HepG2 (cell line): ENCODE measurements around the gene CEMP1. TPM values are rescaled to one million over a fixed set of nuclear protein-coding genes. Genes with fewer than 3 reads are reported as not detected.
A peak's percentile ranks its signal among the peaks of the same experiment; 100 is the strongest.

ENCODE experiments used
- CHD2 ChIP-seq: IDR thresholded peaks from 2 replicates; pipeline ENCODE4 v1.6.1; 2011; ENCODE audit warnings: low read depth, low read length, improper control_type of control experiment
- FOXC1 ChIP-seq: sonication (generic); formaldehyde crosslinking; IDR thresholded peaks from 2 replicates; pipeline ENCODE4 v1.8.0; 2022; ENCODE audit warnings: mild to moderate bottlenecking, missing genetic modification reagents, borderline replicate concordance
- FOXO1 ChIP-seq: sonication (generic); formaldehyde crosslinking; IDR thresholded peaks from 2 replicates; pipeline ENCODE4 v1.4.0; 2020; ENCODE audit warnings: missing genetic modification reagents
- GATAD2A ChIP-seq: IDR thresholded peaks from 2 replicates; pipeline ENCODE4 v1.6.1; 2016
- HNRNPK ChIP-seq: fragments of 200-400 bp; formaldehyde crosslinking; IDR thresholded peaks from 2 replicates; pipeline ENCODE4 v1.6.1; 2018; ENCODE audit warnings: low read length, low read depth, moderate library complexity, mild to moderate bottlenecking; ENCODE audit not compliant: poor library complexity, severe bottlenecking
- ISX ChIP-seq: sonication (generic); formaldehyde crosslinking; conservative IDR thresholded peaks from 2 replicates; pipeline ENCODE4 v1.5.0; 2020; ENCODE audit warnings: missing genetic modification reagents
- NAIF1 ChIP-seq: sonication (generic); formaldehyde crosslinking; IDR thresholded peaks from 2 replicates; pipeline ENCODE4 v1.5.0; 2020; ENCODE audit warnings: mild to moderate bottlenecking, missing genetic modification reagents, borderline replicate concordance
- NFKB2 ChIP-seq: sonication (generic); formaldehyde crosslinking; IDR thresholded peaks from 2 replicates; pipeline ENCODE4 v1.4.0; 2020; ENCODE audit warnings: missing genetic modification reagents, borderline replicate concordance
- NKX3-1 ChIP-seq: sonication (generic); formaldehyde crosslinking; IDR thresholded peaks from 2 replicates; pipeline ENCODE4 v1.5.0; 2020; ENCODE audit warnings: missing genetic modification reagents
- XRCC5 ChIP-seq: fragments of 200-400 bp; formaldehyde crosslinking; optimal IDR thresholded peaks from 2 replicates; pipeline ENCODE3; 2017; ENCODE audit warnings: mild to moderate bottlenecking, low read length
- ZNF234 ChIP-seq: sonication (generic); formaldehyde crosslinking; conservative IDR thresholded peaks from 2 replicates; pipeline ENCODE4 v1.5.1; 2020; ENCODE audit warnings: mild to moderate bottlenecking, missing genetic modification reagents
- ZNF326 ChIP-seq: sonication (generic); formaldehyde crosslinking; IDR thresholded peaks from 2 replicates; pipeline ENCODE4 v1.4.0; 2020; ENCODE audit warnings: missing genetic modification reagents, borderline replicate concordance
- ZNF501 ChIP-seq: sonication (generic); formaldehyde crosslinking; IDR thresholded peaks from 2 replicates; pipeline ENCODE4 v1.5.1; 2020; ENCODE audit warnings: mild to moderate bottlenecking, moderate library complexity, missing genetic modification reagents
- ZNF670 ChIP-seq: sonication (generic); formaldehyde crosslinking; IDR thresholded peaks from 2 replicates; pipeline ENCODE4 v1.8.0; 2022; ENCODE audit warnings: mild to moderate bottlenecking, missing genetic modification reagents, borderline replicate concordance
- ZNF816 ChIP-seq: sonication (generic); formaldehyde crosslinking; IDR thresholded peaks from 2 replicates; pipeline ENCODE4 v1.8.0; 2022; ENCODE audit warnings: missing genetic modification reagents, mild to moderate bottlenecking, borderline replicate concordance
- polyA plus RNA-seq, 8 experiments: library from polyadenylated mRNA; depleted of rRNA in 3 of 8; stranded (reverse) in 7 of 8; unstranded in 1 of 8; fragments of >200 nt; fragmentation: Illumina TruSeq in 4 of 8; extraction: Trizol in 4 of 8; gene quantifications; 2 replicates each; pipeline versions ENCODE4 v1.2.1 to v1.2.3, GENCODE V29; 2011 to 2016; ENCODE audit warnings: low read depth in 4 of 8, missing spikeins in 1 of 8, mixed read lengths in 1 of 8; ENCODE audit not compliant: insufficient read depth in 1 of 8
- total RNA-seq, 5 experiments: library from RNA; depleted of rRNA; stranded (reverse); fragments of >200 nt; fragmentation: Illumina TruSeq; extraction: Trizol; gene quantifications; 2 replicates each; pipeline ENCODE4 v1.2.3, GENCODE V29; 2016; ENCODE audit warnings: low read depth in 1 of 5
- TF ChIP-seq, protein P1 (sequence below): sonication (generic); formaldehyde crosslinking; IDR thresholded peaks from 2 replicates; pipeline ENCODE4 v1.4.0; 2020; ENCODE audit warnings: low read depth, mild to moderate bottlenecking, missing genetic modification reagents
- TF ChIP-seq, protein P2 (sequence below): sonication (generic); formaldehyde crosslinking; IDR thresholded peaks from 2 replicates; pipeline ENCODE4 v1.9.0; 2021; ENCODE audit warnings: missing genetic modification reagents, borderline replicate concordance
- TF ChIP-seq, protein P3 (sequence below): IDR thresholded peaks from 2 replicates; pipeline ENCODE4 v1.6.1; 2016; ENCODE audit warnings: mild to moderate bottlenecking, missing biosample characterization, missing genetic modification reagents
- TF ChIP-seq, protein P4 (sequence below): fragments of 450-650 bp; IDR thresholded peaks from 2 replicates; pipeline ENCODE4 v1.6.1; 2017; ENCODE audit warnings: mild to moderate bottlenecking

CEMP1 gene
- total and polyA plus RNA-seq, 2 of the 13 experiments (the other 11 are each of a cell fraction or from before 2014, with no cell fraction given) = not detected

DNA sequence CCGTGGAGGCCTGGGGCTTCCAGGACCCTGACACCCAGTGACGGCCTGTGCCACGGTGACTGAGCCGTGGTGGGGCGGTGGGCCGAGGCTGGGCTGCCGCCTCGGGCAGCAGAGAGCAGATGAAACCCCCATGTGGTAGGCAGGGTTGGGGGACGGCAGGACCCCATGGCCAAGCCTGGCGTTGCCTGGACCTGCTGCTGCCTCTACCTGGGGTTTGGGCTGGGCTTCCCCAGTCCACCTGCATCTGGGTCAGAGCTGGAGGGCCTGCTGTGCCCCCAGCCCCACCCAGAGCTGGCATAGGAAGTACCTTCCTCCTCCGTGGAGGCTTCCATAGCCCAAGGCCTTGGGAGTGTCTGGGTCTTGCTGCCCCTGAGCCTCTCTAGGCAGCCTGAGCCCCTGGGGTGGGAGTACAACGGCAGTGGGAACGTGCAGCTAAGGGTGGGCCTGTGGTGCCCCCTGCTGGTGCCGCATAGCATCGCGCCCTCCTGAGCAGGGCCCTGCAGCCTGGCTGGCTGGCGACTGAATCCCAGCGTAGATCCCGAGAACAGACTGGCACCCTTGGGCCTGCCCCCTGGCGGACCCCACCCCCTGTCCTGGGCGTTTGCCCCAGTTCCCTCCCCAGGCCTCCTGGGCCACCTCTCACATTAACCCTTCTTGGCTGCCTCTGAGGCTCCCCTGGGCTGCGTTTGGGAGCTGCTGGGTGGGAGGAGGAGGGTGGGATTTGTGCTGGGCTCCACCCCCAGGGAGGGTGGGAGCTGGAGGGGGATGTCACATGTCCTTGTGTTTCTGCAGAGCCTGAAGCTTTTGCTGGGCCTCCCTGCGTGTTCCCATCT is 30.1 kb downstream of the CEMP1 start (continued):
- TF ChIP-seq, protein P1, sequence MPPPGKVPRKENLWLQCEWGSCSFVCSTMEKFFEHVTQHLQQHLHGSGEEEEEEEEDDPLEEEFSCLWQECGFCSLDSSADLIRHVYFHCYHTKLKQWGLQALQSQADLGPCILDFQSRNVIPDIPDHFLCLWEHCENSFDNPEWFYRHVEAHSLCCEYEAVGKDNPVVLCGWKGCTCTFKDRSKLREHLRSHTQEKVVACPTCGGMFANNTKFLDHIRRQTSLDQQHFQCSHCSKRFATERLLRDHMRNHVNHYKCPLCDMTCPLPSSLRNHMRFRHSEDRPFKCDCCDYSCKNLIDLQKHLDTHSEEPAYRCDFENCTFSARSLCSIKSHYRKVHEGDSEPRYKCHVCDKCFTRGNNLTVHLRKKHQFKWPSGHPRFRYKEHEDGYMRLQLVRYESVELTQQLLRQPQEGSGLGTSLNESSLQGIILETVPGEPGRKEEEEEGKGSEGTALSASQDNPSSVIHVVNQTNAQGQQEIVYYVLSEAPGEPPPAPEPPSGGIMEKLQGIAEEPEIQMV (CRISPR knock-in tag) = no peak
- no peak for TF ChIP-seq ZNF326 (CRISPR knock-in tag)
- no peak for TF ChIP-seq NKX3-1 (CRISPR knock-in tag)
- no peak for TF ChIP-seq HNRNPK
- 0 out of 2 replicates have a peak, but pooled peaks have one; percentile 25 for TF ChIP-seq ZNF501 (CRISPR knock-in tag)
- TF ChIP-seq ZNF816 (CRISPR knock-in tag) = no peak
- TF ChIP-seq NAIF1 (CRISPR knock-in tag) = no peak
- TF ChIP-seq, protein P2, sequence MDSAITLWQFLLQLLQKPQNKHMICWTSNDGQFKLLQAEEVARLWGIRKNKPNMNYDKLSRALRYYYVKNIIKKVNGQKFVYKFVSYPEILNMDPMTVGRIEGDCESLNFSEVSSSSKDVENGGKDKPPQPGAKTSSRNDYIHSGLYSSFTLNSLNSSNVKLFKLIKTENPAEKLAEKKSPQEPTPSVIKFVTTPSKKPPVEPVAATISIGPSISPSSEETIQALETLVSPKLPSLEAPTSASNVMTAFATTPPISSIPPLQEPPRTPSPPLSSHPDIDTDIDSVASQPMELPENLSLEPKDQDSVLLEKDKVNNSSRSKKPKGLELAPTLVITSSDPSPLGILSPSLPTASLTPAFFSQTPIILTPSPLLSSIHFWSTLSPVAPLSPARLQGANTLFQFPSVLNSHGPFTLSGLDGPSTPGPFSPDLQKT (CRISPR knock-in tag) = no peak
- 0 out of 2 replicates have a peak, but pooled peaks have one; percentile 40 for TF ChIP-seq FOXC1 (CRISPR knock-in tag)
- peak; percentile 18; the same call in 1 of the 2 replicates for TF ChIP-seq FOXO1 (CRISPR knock-in tag)
- no peak for TF ChIP-seq ZNF234
- TF ChIP-seq NFKB2 (CRISPR knock-in tag) = peak; percentile 20; the same call in 1 of the 2 replicates
- peak; percentile 23; the same call in 1 of the 2 replicates for TF ChIP-seq ZNF670
- TF ChIP-seq CHD2 = 0 out of 2 replicates have a peak, but pooled peaks have one; percentile 13
- TF ChIP-seq, protein P3, sequence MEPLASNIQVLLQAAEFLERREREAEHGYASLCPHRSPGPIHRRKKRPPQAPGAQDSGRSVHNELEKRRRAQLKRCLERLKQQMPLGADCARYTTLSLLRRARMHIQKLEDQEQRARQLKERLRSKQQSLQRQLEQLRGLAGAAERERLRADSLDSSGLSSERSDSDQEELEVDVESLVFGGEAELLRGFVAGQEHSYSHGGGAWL = no peak
- peak; percentile 83 for TF ChIP-seq XRCC5
- TF ChIP-seq, protein P4, sequence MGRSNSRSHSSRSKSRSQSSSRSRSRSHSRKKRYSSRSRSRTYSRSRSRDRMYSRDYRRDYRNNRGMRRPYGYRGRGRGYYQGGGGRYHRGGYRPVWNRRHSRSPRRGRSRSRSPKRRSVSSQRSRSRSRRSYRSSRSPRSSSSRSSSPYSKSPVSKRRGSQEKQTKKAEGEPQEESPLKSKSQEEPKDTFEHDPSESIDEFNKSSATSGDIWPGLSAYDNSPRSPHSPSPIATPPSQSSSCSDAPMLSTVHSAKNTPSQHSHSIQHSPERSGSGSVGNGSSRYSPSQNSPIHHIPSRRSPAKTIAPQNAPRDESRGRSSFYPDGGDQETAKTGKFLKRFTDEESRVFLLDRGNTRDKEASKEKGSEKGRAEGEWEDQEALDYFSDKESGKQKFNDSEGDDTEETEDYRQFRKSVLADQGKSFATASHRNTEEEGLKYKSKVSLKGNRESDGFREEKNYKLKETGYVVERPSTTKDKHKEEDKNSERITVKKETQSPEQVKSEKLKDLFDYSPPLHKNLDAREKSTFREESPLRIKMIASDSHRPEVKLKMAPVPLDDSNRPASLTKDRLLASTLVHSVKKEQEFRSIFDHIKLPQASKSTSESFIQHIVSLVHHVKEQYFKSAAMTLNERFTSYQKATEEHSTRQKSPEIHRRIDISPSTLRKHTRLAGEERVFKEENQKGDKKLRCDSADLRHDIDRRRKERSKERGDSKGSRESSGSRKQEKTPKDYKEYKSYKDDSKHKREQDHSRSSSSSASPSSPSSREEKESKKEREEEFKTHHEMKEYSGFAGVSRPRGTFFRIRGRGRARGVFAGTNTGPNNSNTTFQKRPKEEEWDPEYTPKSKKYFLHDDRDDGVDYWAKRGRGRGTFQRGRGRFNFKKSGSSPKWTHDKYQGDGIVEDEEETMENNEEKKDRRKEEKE = no peak
- TF ChIP-seq GATAD2A = peak; percentile 52; the same call in 1 of the 2 replicates
- no peak for TF ChIP-seq ISX (CRISPR knock-in tag)
